Right lobe of liver (tissue), 4 donors: ENCODE measurements around the gene SUPT6H.

Experiments used
- POLR2A ChIP-seq: fragments of 450-650 bp; IDR thresholded peaks from one replicate; pipeline ENCODE4 v1.6.1; 2017; ENCODE audit warnings: antibody characterized with exemption, mild to moderate bottlenecking
- TF ChIP-seq, protein P1 (sequence below), 4 donors: fragments of 200-600 bp in 3 of 4; fragments of 450-650 bp in 1 of 4; IDR thresholded peaks; one replicate each; pipeline versions ENCODE4 v1.5.1 to v1.8.0; 2016 to 2022; ENCODE audit warnings: antibody characterized with exemption in 4 of 4, mild to moderate bottlenecking in 2 of 4
- donor health status: DM: no; HTN: no; CAD: no.
- donor health status: DM: no; HTN: no; CAD: no.
- donor health status: DM: no; HTN: yes; CAD: no.

DNA sequence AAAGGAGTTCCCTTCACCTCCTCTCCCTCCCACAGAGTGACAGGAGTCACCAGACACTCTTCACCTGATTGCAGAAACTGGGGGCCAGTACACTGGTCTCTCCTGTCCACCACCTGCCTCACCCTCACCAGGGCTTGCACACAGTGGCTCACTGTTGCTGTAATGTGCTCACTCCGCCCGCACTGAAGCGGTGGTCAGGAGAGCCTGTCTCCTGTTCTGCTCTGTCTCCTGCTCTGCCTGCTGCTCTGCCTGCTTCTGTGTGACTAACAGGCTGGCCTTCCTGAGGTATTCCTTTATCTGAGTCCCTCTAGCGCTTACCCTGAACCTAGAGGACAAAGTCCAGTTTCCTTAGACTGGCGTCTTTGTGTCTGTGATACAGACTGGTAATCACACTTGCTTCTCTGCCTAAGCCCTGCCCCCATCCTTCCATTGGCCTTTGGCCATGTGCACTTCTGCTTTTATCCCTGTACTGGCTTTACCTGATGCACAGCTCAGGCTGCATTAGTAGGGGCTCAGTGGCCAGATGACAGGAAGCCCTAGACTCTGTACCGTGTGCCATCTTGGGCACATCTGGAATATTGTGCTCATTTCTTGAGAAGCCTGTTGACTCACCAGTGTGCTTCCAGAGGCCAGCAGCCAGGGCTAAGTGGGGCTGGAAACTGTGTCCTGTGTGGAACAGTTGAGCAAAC lies 36.4 kb downstream of the SUPT6H start:
- TF ChIP-seq, protein P1, sequence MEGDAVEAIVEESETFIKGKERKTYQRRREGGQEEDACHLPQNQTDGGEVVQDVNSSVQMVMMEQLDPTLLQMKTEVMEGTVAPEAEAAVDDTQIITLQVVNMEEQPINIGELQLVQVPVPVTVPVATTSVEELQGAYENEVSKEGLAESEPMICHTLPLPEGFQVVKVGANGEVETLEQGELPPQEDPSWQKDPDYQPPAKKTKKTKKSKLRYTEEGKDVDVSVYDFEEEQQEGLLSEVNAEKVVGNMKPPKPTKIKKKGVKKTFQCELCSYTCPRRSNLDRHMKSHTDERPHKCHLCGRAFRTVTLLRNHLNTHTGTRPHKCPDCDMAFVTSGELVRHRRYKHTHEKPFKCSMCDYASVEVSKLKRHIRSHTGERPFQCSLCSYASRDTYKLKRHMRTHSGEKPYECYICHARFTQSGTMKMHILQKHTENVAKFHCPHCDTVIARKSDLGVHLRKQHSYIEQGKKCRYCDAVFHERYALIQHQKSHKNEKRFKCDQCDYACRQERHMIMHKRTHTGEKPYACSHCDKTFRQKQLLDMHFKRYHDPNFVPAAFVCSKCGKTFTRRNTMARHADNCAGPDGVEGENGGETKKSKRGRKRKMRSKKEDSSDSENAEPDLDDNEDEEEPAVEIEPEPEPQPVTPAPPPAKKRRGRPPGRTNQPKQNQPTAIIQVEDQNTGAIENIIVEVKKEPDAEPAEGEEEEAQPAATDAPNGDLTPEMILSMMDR (IDR thresholded peaks at IDR 0.05) = no peak
- peak; percentile 33 for TF ChIP-seq POLR2A
